HG02973 (cell line): ENCODE results near the gene DCAF11.
A peak's percentile ranks its signal among the peaks of the same experiment; 100 is the strongest.
"Not testable (repeated sequence)": the region's sequence is repeated elsewhere in the genome, so short reads cannot be mapped to it uniquely, and the experiment has no call there.

Source experiments
- ATAC-seq: cut with Tn5 transposase; IDR thresholded peaks from one replicate; pipeline ENCODE4 v1.9.1; 2021; ENCODE audit warnings: moderate library complexity; ENCODE audit not compliant: unreplicated experiment

Gene DCAF11

DNA sequence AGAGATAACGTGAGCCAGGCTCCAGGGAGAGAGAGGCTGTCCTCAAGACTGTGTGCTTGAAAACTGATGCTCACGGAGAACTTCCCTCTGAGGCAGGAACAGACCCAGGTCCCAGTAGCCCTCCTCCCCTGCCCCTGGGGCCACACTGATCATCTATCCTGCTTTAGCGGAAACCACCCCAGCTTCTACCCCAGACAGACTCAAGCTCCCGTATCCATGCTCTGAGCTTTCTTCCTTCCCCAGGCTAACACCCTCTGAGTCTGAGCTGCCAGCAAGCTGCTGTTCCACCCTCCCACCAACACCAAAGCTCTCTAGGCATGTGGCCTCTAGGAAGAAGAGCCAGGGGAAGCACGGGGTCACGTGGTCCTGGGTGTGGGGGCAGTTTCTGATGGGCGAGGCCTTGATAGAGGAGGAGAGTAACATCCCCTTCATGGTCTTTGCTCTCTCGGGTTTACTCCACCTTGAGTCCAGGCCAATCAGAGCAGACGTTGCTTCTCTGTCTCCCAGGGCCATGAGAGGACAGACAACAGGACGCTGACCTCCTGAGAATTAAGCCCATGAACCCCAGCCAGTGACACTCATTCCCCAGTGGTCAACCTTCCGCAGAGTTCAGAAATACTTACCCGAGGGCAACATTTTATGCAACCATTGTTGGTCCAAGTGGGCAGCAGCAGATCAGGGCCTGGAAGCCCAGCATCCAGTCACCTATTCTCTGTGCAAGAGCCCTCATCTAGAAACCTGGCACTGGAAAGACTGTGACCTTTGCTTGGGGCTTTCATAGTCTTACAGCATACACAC, 19.1 kb upstream of the DCAF11 start:
- ATAC-seq, result peak; percentile 58

DNA sequence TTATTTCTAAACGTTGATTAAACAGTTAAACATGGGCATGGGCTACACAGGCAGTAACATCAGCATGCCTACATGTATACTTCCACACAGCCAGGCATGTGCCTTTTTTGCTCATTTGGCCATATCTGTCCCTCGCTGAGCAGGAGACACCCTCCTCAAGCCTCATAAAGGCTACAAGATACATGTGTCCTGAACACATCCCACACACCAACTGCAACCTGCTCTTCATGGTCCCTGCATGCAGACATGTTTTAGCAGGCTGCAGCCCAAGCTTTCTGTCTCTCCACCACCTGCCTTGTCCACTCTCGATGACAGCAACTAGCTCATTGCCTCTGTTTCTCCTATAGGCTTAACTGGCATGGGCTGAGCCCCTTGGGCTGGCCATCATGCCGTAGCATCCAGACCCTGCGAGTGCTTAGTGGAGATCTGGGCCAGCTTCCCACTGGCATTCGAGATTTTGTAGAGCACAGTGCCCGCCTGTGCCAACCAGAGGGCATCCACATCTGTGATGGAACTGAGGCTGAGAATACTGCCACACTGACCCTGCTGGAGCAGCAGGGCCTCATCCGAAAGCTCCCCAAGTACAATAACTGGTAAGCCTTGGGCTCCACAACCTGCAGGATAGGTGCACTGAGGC, 17.9 kb upstream of the DCAF11 start:
- ATAC-seq, result no peak

- ATAC-seq, result no peak
Observed at GRCh38 chr14:24098229-24098926, 16.2 kb upstream of the DCAF11 start.

DNA sequence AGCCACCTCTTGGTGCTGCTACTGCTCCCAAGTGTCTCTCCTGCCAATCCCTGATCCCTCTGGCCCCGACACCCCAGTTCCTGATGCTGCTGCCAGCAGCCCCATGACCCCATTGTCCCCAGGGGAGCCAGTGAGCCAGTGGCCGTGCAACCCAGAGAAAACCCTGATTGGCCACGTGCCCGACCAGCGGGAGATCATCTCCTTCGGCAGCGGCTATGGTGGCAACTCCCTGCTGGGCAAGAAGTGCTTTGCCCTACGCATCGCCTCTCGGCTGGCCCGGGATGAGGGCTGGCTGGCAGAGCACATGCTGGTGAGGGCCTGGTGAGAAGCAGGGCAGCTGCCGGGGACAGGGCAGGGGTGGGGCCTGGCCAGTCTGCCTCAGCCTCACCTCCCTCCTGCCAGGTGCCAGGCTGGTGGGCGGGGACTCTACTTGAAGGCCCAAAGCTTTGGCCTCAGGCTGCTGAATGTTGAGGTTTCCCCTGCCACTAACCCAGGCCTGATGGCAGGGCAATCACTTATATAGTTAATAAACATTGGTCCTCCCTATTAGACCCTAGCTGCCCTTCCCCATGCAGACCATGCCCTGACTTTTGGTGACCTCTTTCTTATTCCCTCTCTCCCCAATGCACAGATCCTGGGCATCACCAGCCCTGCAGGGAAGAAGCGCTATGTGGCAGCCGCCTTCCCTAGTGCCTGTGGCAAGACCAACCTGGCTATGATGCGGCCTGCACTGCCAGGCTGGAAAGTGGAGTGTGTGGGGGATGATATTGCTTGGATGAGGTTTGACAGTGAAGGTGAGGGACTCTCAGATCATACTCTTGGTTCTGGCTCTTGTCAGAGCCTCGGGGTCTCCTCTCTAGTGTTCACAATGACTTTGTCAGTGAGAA, 15.4 kb upstream of the DCAF11 start:
- ATAC-seq, result no peak

DNA sequence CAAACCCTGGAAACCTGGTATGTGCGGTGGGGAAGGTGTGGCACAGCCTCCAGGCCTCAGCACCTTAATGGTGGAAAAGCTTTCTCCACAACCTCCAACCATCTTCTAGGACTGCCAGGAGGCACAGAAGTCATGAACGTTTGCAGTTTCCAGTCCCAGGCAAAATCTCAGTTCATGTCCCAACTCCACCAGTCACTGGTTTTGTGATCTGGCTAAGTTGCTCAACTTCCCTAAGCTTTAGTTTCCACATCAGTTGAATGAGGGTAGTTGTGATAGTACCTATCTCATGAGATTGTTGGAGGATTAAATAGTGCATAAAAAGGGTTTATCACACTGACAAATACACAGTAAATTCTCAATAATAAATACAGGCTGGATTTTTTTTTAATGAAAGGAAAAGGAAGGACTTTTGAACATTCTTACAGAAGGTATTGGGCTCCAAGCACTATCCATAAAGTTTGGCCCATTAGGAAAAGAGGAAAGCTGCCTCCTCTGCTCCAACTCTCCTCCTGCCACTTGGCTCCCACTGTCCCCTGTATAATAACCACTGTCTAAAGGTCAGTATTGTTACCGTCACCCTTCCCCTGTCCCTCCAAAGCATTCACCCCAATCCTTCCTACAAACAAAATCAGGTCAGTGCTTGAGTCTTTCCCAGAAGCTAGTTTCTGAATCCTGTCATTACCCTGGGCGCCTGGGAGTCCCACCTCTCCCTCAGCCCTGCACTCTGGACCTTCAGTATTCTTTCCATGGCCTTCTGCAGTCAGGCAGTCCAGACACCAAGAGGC, 14.2 kb upstream of the DCAF11 start:
- no peak for ATAC-seq

DNA sequence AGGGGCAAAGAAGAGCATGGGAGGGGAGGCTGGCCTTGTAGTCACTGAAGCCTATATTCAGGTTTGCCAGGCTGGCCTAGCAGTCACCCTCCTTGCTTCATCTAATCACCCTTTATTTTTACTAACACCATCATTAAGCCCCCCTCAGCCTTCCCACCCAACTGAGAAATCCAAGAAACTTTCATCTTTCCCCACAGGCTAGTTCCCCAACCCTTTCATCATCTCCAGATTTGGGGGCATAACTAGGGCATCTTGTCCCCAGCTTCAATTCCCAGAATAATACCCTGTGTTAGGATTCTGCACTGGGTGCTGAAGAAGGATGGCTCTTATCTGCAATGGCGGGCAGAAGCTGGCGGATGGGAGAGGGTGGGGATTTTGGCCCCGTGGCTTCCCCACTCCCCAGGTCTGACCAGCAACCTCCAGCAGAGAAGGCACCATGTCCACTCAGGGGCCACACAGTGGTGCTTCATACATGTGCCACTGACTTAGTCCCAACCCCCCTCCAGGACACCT, 13.5 kb upstream of the DCAF11 start:
- no peak for ATAC-seq

DNA sequence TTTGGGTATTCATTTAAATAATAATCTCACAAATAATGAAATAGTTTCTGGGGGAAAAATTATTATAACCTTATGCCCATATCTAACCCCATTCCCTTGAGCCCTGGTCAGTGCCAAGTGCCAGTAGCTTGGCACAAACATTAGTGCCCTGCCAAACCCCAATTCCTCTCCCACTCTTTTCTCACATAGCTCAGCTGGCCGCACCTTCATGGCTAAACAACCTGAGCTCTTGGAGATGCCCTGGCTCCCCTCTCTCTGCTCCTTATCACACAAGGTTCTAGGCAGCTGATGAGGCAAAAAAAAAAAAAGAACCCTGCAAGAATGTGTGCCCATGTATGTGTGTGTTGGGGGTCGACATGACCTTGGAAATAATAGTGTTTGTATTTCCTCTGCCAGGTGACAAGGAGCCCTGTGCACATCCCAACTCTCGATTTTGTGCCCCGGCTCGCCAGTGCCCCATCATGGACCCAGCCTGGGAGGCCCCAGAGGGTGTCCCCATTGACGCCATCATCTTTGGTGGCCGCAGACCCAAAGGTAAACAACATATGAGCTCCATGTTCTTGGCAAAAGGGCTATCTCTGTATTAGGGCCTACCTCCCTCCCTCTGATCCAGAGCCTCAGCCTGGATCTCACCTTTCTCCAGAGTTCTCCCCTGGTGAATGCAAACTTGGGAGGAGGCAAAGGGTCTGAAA, 12.1 kb upstream of the DCAF11 start:
- no peak for ATAC-seq

GRCh38 chr14:24103451-24103850, 11.1 kb upstream of the DCAF11 start:
- ATAC-seq, result no peak

- not testable (repeated sequence) for ATAC-seq
Observed at GRCh38 chr14:24105609-24106239, 8.9 kb upstream of the DCAF11 start.

- no peak for ATAC-seq
Observed at GRCh38 chr14:24106672-24107271, 7.8 kb upstream of the DCAF11 start.

DNA sequence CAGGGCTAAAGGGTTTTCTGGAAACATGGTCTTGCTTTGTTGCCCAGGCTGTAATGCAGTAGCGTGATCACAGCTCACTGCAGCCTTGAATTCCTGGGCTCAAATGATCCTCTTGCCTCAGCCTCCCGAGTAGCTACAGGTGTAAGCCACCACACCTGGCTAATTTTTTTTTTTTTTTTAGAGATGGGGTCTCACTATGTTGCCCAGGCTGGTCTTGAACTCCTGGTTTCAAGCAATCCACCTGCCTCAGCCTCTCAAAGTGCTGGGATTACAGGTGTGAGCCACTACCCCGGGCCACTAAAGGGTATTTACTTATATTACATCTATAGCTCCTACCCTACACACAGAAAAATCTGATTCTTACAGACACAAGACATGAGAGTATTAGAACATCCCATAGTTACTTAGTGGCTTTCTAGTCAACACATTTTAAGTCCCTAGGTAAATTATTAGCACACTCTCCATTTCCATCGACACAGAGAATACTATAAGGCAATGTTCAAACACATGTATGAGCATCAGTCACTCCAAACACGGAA, 6.2 kb upstream of the DCAF11 start:
- ATAC-seq, result no peak

- ATAC-seq, result no peak
Observed at GRCh38 chr14:24110060-24110459, 4.5 kb upstream of the DCAF11 start.

DNA sequence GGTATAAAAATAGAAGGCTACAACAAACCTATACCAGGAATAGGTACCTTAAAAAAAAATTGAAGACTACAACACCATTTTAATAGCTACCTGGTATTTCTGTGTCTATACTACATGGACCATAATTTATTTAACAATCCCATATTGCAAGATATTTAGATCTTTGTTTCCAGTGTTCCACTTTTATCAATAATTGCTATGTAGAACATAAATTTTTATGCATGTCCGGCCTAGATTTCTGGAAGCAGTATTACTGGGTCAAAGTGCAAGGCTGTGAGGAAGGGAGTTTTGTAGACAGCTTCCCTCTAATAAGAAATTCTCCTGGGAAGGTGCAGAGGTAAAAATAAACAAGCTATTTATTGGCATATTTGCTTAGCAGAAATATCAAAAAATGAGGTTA, 4.1 kb upstream of the DCAF11 start:
- no peak for ATAC-seq

GRCh38 chr14:24113379-24113800, 1.2 kb upstream of the DCAF11 start:
- no peak for ATAC-seq

GRCh38 chr14:24113801-24114531, 611 bp upstream of the DCAF11 start:
- ATAC-seq, result peak; percentile 20

DNA sequence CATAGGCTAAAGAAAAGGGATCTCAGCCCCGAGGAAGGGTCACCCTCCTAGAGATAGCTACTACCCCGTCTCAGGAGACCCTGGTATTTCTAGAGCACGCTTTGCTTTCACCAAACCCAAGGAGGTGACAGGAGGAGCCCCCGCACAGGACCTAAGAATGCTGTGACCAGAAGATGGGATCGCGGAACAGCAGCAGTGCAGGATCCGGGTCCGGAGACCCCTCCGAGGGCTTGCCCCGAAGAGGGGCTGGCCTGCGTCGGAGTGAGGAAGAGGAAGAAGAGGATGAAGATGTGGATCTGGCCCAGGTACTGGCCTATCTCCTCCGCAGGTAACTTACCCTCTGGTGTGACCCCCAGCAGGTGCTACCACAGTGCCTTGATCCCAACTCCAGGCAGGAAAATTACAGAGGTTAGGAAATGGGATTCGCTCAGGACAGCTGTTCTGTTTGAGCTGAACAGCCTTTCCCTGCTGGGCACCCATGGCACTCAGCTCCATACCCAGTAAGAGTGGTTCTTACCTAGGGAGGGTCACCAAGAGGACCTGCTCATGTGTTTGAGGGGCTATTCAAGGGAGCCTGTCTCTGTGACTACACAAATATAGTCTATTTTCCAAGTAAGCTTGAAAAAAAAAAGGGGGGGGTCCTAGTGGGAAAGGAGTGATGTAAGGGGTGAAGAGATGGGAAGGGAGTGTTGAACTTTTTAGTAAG, 998 bp downstream of the DCAF11 start:
- no peak for ATAC-seq
